ENCODE measurements around the gene TNRC6A.

DNA sequence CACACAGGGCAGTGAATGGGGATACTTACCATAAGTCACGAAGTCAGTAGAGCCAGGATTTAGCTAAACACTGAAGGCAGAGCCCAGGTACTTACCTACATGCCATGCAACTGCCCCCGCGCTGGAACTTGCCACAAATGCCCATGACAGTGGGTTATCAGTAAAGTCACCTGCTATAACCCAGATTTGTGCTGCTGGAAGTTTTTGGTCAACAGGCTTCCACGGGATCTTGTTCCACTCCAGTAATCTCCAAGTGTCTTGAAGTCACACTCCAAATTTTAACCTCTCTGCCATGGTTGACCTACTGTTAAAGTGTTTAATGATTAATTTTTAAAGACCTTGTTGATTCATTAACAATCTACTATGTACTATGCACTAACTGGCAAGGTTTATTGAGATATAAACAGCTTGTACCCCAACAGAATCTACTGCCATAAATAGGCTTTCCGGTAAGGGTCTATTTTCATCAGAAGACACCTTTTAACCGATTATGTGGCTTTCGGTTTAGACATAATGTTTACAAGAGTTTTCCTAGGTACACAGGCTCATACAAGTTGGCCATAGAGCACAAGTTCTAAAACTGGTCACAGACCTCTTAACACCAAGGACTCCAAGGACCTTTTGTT, 110.0 kb downstream of the TNRC6A start:
- TF ChIP-seq CTCF (conservative IDR thresholded peaks at IDR 0.05) (no peak), EZH2 (IDR thresholded peaks at IDR 0.05; ENCODE audit: low read depth) (no peak)
